Cerebellar nuclear complex (tissue), 1 donor: ENCODE measurements around the gene ABLIM2.

ENCODE experiments used
- DNase-seq, 2 experiments: peaks; one replicate each; lab custom pipeline; 2025; lab: John Stamatoyannopoulos, UW

The ABLIM2 gene

GRCh38 chr4:8000721-8001491 lies 157.7 kb downstream of the ABLIM2 start:
- no peak for DNase-seq

GRCh38 chr4:8000247-8000646 lies 158.4 kb downstream of the ABLIM2 start:
- DNase-seq = no peak

GRCh38 chr4:7999695-8000094 lies 158.9 kb downstream of the ABLIM2 start:
- no peak for DNase-seq

GRCh38 chr4:7999279-7999678 lies 159.3 kb downstream of the ABLIM2 start:
- DNase-seq = no peak

- no peak for DNase-seq
Measured at GRCh38 chr4:7998447-7998846, 160.2 kb downstream of the ABLIM2 start.

GRCh38 chr4:7995866-7996265 lies 162.7 kb downstream of the ABLIM2 start:
- no peak for DNase-seq

GRCh38 chr4:7995135-7995534 lies 163.5 kb downstream of the ABLIM2 start:
- DNase-seq = no peak

- no peak for DNase-seq
Measured at GRCh38 chr4:7993671-7994070, 164.9 kb downstream of the ABLIM2 start.

GRCh38 chr4:7992846-7993245 lies 165.8 kb downstream of the ABLIM2 start:
- no peak for DNase-seq

GRCh38 chr4:7990807-7991459 lies 167.7 kb downstream of the ABLIM2 start:
- no peak for DNase-seq

- DNase-seq = no peak
Measured at GRCh38 chr4:7989654-7990053, 169.0 kb downstream of the ABLIM2 start.

GRCh38 chr4:7988437-7988836 lies 170.2 kb downstream of the ABLIM2 start:
- DNase-seq = no peak

- DNase-seq = peak in 1 of 2 experiments; percentile 24
Measured at GRCh38 chr4:7987148-7987989, 171.2 kb downstream of the ABLIM2 start.

- no peak for DNase-seq
Measured at GRCh38 chr4:7985891-7986441, 172.6 kb downstream of the ABLIM2 start.

GRCh38 chr4:7985072-7985471 lies 173.5 kb downstream of the ABLIM2 start:
- DNase-seq = no peak

- peak; percentile 7 to 28 for DNase-seq
Measured at GRCh38 chr4:7984286-7984925, 174.2 kb downstream of the ABLIM2 start.

GRCh38 chr4:7983296-7983695 lies 175.3 kb downstream of the ABLIM2 start:
- DNase-seq = no peak

GRCh38 chr4:7981738-7982394 lies 176.7 kb downstream of the ABLIM2 start:
- DNase-seq = no peak

- no peak for DNase-seq
Measured at GRCh38 chr4:7980036-7980435, 178.6 kb downstream of the ABLIM2 start.

GRCh38 chr4:7979652-7979968 lies 179.0 kb downstream of the ABLIM2 start:
- DNase-seq = no peak

- DNase-seq = no peak
Measured at GRCh38 chr4:7978907-7979651, 179.5 kb downstream of the ABLIM2 start.
